ENCODE results near the gene ILF3. TPM values are rescaled to one million over a fixed set of nuclear protein-coding genes. Genes with fewer than 3 reads are reported as not detected.
A peak's percentile ranks its signal among the peaks of the same experiment; 100 is the strongest.
"Not testable (repeated sequence)": the region's sequence is repeated elsewhere in the genome, so short reads cannot be mapped to it uniquely, and the experiment has no call there.

ILF3 gene
- polyA plus RNA-seq, 3 donors = 34.4 to 189 (median 48.1) TPM

- Mint-ChIP-seq H3K27me3 (ENCODE audit: low read depth in 3 of 3) (no peaks in the 10 kb centered on the region), H3K9me3 (no peaks in the 10 kb centered on the region), H3K4me1 (peaks cover 25% of the 10 kb centered on the region), H3K36me3 (peaks cover 40 to 68% of the 10 kb centered on the region in 2 donors), H3K4me3 (no peak overlapping the region), H3K27ac (peak overlapping the region in 2 of 7 donors; percentile 24 to 74)
- no peak overlapping the region for H3K27ac ChIP-seq (ENCODE audit: low read depth in 1 of 2, low read length in 2 of 2)
- H3K4me3 ChIP-seq (replicated peaks in 1 of 3; ENCODE audit: low read depth in 2 of 3, low read length in 3 of 3) = no peak overlapping the region
- peaks cover 98% of the 10 kb centered on the region for H4K20me1 ChIP-seq (ENCODE audit: insufficient read depth, low read length)
- peaks cover 38 to 65% of the 10 kb centered on the region in 2 donors for H3K36me3 ChIP-seq (replicated peaks in 1 of 2; ENCODE audit: control insufficient read depth in 1 of 2, insufficient read depth in 2 of 2, low read length in 2 of 2)
- no peak overlapping the region for H2AFZ ChIP-seq (ENCODE audit: insufficient read depth, low read depth, low read length, poor library complexity, severe bottlenecking)
- intact Hi-C loops (cut with micrococcal nuclease) = no loop called here
- WGBS (ENCODE audit: insufficient coverage) = no CpG with 5 or more reads among the region's 1 CpG
- no peaks in the 10 kb centered on the region for H3K27me3 ChIP-seq (ENCODE audit: control insufficient read depth in 2 of 2, insufficient read depth in 2 of 2, low read length in 2 of 2)
- peaks cover 6 to 12% of the 10 kb centered on the region in 2 donors for H3K4me1 ChIP-seq (ENCODE audit: control insufficient read depth in 1 of 2, insufficient read depth in 2 of 2, low read length in 2 of 2)
- peaks cover 96% of the 10 kb centered on the region for H3K79me2 ChIP-seq (ENCODE audit: insufficient read depth, low read length)
- H3K4me2 ChIP-seq (replicated peaks; ENCODE audit: extremely low read depth, low read length, poor library complexity, severe bottlenecking) = no peak overlapping the region
- no peak for TF ChIP-seq CTCF (IDR thresholded peaks at IDR 0.05)
- no peaks in the 10 kb centered on the region for H3K9me3 ChIP-seq (replicated peaks in 1 of 2; ENCODE audit: control insufficient read depth in 1 of 2, insufficient read depth in 1 of 2, low read length in 2 of 2)
- H3K9ac ChIP-seq (ENCODE audit: insufficient read depth, low read length, poor library complexity, severe bottlenecking) = no peak overlapping the region
- DNase-seq = no peak
Observed at GRCh38 chr19:10670182-10670581, 16.0 kb downstream of the ILF3 start.

- H3K27me3 Mint-ChIP-seq (ENCODE audit: low read depth in 3 of 3) = no peaks in the 10 kb centered on the region
- intact Hi-C loops (cut with micrococcal nuclease) = no loop called here
- Histone ChIP-seq H4K20me1 (ENCODE audit: insufficient read depth, low read length) (peaks cover 97% of the 10 kb centered on the region), H3K27ac (ENCODE audit: low read depth in 1 of 2, low read length in 2 of 2) (no peak overlapping the region), H3K4me3 (replicated peaks in 1 of 3; ENCODE audit: low read depth in 2 of 3, low read length in 3 of 3) (no peak overlapping the region), H2AFZ (ENCODE audit: insufficient read depth, low read depth, low read length, poor library complexity, severe bottlenecking) (no peak overlapping the region), H3K9me3 (replicated peaks in 1 of 2; ENCODE audit: control insufficient read depth in 1 of 2, insufficient read depth in 1 of 2, low read length in 2 of 2) (no peaks in the 10 kb centered on the region), H3K79me2 (ENCODE audit: insufficient read depth, low read length) (peaks cover 96% of the 10 kb centered on the region), H3K4me2 (replicated peaks; ENCODE audit: extremely low read depth, low read length, poor library complexity, severe bottlenecking) (no peak overlapping the region), H3K36me3 (replicated peaks in 1 of 2; ENCODE audit: control insufficient read depth in 1 of 2, insufficient read depth in 2 of 2, low read length in 2 of 2) (peaks cover 44 to 73% of the 10 kb centered on the region in 2 donors), H3K9ac (ENCODE audit: insufficient read depth, low read length, poor library complexity, severe bottlenecking) (no peak overlapping the region), H3K4me1 (ENCODE audit: control insufficient read depth in 1 of 2, insufficient read depth in 2 of 2, low read length in 2 of 2) (peaks cover 6 to 12% of the 10 kb centered on the region in 2 donors), H3K27me3 (ENCODE audit: control insufficient read depth in 2 of 2, insufficient read depth in 2 of 2, low read length in 2 of 2) (no peaks in the 10 kb centered on the region)
- H3K36me3 Mint-ChIP-seq = peaks cover 47 to 75% of the 10 kb centered on the region in 2 donors
- H3K4me1 Mint-ChIP-seq = peaks cover 25% of the 10 kb centered on the region
- WGBS (ENCODE audit: insufficient coverage) = 94% methylated on average over 20 of the region's 24 CpGs
- peak overlapping the region in 2 of 7 donors; percentile 53 to 70 for H3K27ac Mint-ChIP-seq
- DNase-seq = no peak
- no peak for TF ChIP-seq CTCF (IDR thresholded peaks at IDR 0.05)
- no peak overlapping the region for H3K4me3 Mint-ChIP-seq
- no peaks in the 10 kb centered on the region for H3K9me3 Mint-ChIP-seq
Observed at GRCh38 chr19:10670876-10671804, 17.0 kb downstream of the ILF3 start.

GRCh38 chr19:10671922-10672321 is 17.8 kb downstream of the ILF3 start:
- H3K4me2 ChIP-seq (replicated peaks; ENCODE audit: extremely low read depth, low read length, poor library complexity, severe bottlenecking); H3K4me3 Mint-ChIP-seq; H3K27me3 Mint-ChIP-seq (ENCODE audit: low read depth in 3 of 3); H3K9me3 Mint-ChIP-seq; DNase-seq; H3K9me3 ChIP-seq (replicated peaks in 1 of 2; ENCODE audit: control insufficient read depth in 1 of 2, insufficient read depth in 1 of 2, low read length in 2 of 2); intact Hi-C loops (cut with micrococcal nuclease); H3K9ac ChIP-seq (ENCODE audit: insufficient read depth, low read length, poor library complexity, severe bottlenecking); H3K4me3 ChIP-seq (replicated peaks in 1 of 3; ENCODE audit: low read depth in 2 of 3, low read length in 3 of 3); H3K27me3 ChIP-seq (ENCODE audit: control insufficient read depth in 2 of 2, insufficient read depth in 2 of 2, low read length in 2 of 2); H2AFZ ChIP-seq (ENCODE audit: insufficient read depth, low read depth, low read length, poor library complexity, severe bottlenecking): not testable (repeated sequence)
- H3K27ac ChIP-seq (ENCODE audit: low read depth in 1 of 2, low read length in 2 of 2) = peak overlapping the region in 1 of 2 donors; percentile 19
- WGBS (ENCODE audit: insufficient coverage) = no CpG with 5 or more reads among the region's 3 CpGs
- peak overlapping the region in 1 of 7 donors; percentile 83 for H3K27ac Mint-ChIP-seq
- H3K36me3 ChIP-seq (replicated peaks in 1 of 2; ENCODE audit: control insufficient read depth in 1 of 2, insufficient read depth in 2 of 2, low read length in 2 of 2) = peaks cover 47 to 72% of the 10 kb centered on the region in 2 donors
- peaks cover 91% of the 10 kb centered on the region for H4K20me1 ChIP-seq (ENCODE audit: insufficient read depth, low read length)
- peaks cover 45 to 75% of the 10 kb centered on the region in 2 donors for H3K36me3 Mint-ChIP-seq
- H3K4me1 Mint-ChIP-seq = peaks cover 25% of the 10 kb centered on the region
- peaks cover 90% of the 10 kb centered on the region for H3K79me2 ChIP-seq (ENCODE audit: insufficient read depth, low read length)
- peaks cover 6 to 12% of the 10 kb centered on the region in 2 donors for H3K4me1 ChIP-seq (ENCODE audit: control insufficient read depth in 1 of 2, insufficient read depth in 2 of 2, low read length in 2 of 2)
